Ramos (cell line): ENCODE results near the gene VPS13A.
"Not testable (repeated sequence)": the region's sequence is repeated elsewhere in the genome, so short reads cannot be mapped to it uniquely, and the experiment has no call there.

Experiments used
- in situ Hi-C: fragments of 300-500 bp; cut with MboI; formaldehyde crosslinking; loops from one replicate; pipeline ENCODE4 v1.14.3; 2022; ENCODE audit warnings: low sequenced_read_pairs; ENCODE audit not compliant: unreplicated experiment

Gene VPS13A

DNA sequence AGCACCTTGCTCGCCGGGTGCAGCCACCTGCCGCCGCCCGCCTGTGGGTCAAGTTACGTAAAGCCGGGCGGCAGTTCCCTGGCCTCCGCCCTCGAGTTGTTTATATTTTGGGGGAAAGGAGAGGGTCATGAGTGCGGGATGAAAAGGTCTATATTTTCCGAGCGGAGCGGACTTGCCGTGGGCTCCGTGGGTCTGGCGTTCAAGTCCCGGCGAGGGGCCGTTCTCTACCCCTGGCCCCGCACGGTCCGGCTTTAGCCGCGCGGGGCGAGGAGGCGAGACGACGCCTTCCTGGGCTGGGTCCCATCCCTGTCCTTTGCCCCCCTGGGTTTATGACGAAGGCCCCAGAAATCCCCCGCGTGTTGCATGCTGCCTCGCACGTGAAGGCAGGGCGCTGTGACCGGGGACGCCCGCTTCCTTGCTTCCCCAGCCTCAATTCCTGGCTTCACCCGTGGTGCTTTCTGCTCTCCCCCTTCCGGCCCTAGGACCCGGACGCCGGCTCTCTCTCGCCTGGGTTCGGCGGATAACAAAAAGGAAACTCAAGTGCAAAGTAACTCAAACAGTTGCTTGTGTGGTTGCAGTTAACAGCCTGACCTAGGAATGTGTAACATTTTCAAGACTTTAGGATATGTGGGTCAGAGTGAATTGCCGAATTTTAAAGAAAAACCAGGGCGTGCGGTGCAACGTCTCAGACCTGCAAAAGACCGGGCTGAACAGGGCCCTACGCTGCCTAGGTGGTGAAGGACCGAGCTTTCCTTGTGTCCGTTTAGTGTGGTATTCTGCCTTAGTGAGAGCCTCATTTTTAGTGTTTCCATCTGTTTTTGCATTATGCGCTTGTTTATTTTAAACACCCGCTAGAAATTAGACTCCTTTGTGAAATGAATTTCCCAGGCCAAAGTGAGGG is 810 bp downstream of the VPS13A start:
- in situ Hi-C loops, result no loop called here

GRCh38 chr9:77180056-77180455 is 2.7 kb downstream of the VPS13A start:
- in situ Hi-C loops, result no loop called here

- in situ Hi-C loops, result no loop called here
Measured at GRCh38 chr9:77183581-77183980, 6.2 kb downstream of the VPS13A start.

DNA sequence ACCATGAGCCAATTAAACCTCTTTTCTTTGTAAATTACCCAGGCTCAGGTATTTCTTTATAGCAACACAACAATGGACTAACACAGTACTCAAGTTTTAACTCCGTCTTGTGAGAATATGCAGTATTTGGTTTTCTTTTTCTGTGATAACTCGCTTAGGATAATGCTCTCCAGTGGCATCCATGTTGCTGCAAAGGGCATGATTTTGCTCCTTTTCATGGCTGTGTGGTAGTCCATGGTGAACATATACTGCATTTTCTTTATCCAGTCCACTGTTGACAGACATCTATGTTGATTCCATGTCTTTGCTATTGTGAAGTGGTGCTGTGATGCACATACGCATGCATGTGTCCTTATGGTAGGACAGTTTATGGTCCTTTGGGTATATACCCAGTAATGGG is 10.9 kb downstream of the VPS13A start:
- in situ Hi-C loops, result no loop called here

- in situ Hi-C loops, result no loop called here
Measured at GRCh38 chr9:77194423-77194822, 17.1 kb downstream of the VPS13A start.

DNA sequence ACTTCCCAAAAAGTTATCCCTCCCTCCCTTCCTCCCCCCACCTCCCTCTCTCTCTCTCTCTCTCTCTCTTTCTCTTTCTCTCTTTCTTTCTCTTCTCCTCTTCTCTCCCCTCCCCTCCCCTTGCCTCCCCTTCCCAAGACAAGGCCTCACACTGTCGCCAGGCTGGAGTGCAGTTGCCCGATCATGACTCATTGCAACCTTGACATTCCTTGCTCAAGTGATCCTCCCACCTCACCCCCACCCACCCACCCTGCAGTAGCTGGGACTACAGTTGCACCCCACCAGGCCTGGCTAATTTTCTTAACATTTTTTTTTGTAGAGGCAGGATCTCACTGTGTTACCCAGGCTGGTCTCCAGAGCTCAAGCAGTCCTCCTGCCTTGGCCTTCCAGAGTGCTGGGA is 32.8 kb downstream of the VPS13A start:
- in situ Hi-C loops, result no loop called here

GRCh38 chr9:77211561-77211960 is 34.2 kb downstream of the VPS13A start:
- in situ Hi-C loops, result no loop called here

GRCh38 chr9:77212801-77213200 is 35.5 kb downstream of the VPS13A start:
- in situ Hi-C loops, result no loop called here

DNA sequence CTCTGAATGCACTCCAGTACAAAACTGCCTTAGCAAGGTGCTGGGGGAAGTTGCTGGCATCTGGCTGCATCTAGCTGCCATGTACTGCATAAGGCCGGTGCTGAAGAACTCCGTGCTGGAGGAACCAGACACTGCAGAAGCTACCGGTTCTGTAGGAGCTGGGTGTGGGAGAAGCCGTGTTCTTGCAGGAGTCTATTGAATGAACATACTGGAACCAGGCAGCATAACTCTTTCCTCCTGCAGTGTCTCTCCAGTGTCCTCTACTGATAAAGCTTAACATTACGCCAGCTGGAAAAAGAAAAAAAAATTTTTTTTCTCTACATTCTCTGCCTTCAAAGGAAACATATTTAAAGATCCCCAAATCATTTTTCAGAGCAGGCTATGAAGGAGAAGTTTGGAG is 38.5 kb downstream of the VPS13A start:
- in situ Hi-C loops, result no loop called here

DNA sequence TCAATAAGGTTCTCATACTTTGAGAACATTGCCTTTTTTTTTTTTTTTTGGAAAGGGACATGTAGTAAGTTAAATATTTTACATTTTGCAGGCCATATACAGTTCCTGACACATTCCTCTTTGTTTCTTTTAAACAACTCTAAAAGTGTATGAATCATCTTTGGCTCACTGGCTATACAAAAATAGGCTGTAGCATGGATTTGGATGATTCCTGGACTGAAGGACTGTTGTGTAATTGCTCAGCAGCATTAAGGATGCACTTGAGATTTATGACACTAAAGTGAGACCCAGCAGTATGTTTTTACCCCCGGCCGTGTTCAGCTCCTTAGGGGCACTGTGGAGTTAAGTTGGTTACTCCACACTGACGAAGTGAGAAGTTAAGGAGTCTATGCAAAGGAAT is 41.3 kb downstream of the VPS13A start:
- in situ Hi-C loops, result no loop called here

DNA sequence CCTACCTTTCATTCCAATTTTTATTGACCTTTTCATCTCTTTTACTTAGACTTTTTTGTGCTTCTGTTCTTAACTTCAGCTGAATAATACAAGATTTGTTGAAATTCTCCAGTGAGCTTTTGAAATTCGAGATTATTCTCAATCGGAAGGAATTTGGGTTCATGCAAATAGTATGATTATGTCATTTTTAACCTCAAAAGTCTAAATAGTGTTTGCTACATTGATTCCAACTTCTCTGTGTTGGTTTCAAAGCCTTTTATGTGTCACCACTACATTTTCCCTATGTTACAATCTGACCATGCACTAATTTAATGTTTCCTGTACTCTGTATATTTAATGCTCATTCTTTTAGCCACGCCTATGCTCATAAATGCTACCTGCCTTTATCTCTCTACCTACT is 44.1 kb downstream of the VPS13A start:
- in situ Hi-C loops, result no loop called here

- in situ Hi-C loops, result no loop called here
Measured at GRCh38 chr9:77224746-77225312, 47.5 kb downstream of the VPS13A start.

- in situ Hi-C loops, result no loop called here
Measured at GRCh38 chr9:77236693-77237092, 59.4 kb downstream of the VPS13A start.

DNA sequence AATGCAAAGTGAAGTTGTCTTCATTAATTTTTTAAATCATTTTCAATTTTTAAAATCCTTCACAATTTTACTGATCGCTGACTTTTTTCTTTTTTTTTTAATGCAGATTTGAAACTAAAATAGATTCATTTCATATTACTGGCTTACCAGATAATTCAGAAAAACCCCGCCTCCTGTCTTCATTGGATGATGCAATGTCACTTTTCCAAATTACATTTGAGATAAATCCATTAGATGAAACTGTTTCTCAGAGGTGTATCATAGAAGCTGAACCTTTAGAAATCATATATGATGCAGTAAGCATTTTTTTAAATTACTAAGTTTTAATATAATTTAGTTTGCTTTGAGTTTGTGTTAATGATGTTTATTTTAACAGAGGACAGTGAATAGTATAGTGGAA is 60.6 kb downstream of the VPS13A start:
- in situ Hi-C loops, result no loop called here

GRCh38 chr9:77251050-77251449 is 73.7 kb downstream of the VPS13A start:
- in situ Hi-C loops, result no loop called here

GRCh38 chr9:77257275-77257674 is 79.9 kb downstream of the VPS13A start:
- in situ Hi-C loops, result no loop called here

- in situ Hi-C loops, result no loop called here
Measured at GRCh38 chr9:77261605-77262004, 84.3 kb downstream of the VPS13A start.

DNA sequence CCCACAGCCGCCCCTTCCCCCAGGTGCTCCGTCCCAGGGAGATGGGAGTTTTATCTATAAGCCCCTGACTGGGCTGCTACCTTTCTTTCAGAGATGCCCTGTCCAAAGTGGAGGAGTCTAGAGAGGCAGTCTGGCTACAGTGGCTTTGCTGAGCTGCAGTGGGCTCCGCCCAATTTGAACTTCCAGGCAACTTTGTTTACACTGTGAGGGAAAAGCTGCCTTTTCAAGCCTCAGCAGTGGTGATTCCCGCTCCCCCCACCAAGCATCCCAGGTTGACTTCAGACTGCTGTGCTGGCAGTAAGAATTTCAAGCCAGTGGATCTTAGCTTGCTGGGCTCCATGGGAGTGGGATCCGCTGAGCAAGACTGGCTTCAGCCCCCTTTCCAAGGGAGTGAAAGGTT is 90.4 kb downstream of the VPS13A start:
- in situ Hi-C loops, result not testable (repeated sequence)

GRCh38 chr9:77271023-77271690 is 93.8 kb downstream of the VPS13A start:
- in situ Hi-C loops, result no loop called here

GRCh38 chr9:77276799-77277198 is 99.5 kb downstream of the VPS13A start:
- in situ Hi-C loops, result no loop called here

- in situ Hi-C loops, result no loop called here
Measured at GRCh38 chr9:77277719-77278118, 100.4 kb downstream of the VPS13A start.
